ENCODE measurements around the gene SLC41A2. TPM values are rescaled to one million over a fixed set of nuclear protein-coding genes. Genes with fewer than 3 reads are reported as not detected.

Gene SLC41A2
- total and polyA plus RNA-seq, 9 of the 15 experiments (the other 6 are each of a cell fraction or from before 2014, with no cell fraction given): 0.01 to 0.89 (median 0.16) TPM; not detected in 1

GRCh38 chr12:104958001-104958804, at the start of gene SLC41A2 (continued):
- TF ChIP-seq CREB3 (tag; conservative IDR thresholded peaks at IDR 0.05; ENCODE audit: low read depth): 0 out of 2 replicates have a peak, but pooled peaks have one; percentile 21
- peak; percentile 22 for TF ChIP-seq CCNT2 (IDR thresholded peaks at IDR 0.05; ENCODE audit: borderline replicate concordance, extremely low read depth, insufficient read length, low read depth, low read length)
- TF ChIP-seq BRD4 (IDR thresholded peaks at IDR 0.05): no peak
- TF ChIP-seq, protein P1, sequence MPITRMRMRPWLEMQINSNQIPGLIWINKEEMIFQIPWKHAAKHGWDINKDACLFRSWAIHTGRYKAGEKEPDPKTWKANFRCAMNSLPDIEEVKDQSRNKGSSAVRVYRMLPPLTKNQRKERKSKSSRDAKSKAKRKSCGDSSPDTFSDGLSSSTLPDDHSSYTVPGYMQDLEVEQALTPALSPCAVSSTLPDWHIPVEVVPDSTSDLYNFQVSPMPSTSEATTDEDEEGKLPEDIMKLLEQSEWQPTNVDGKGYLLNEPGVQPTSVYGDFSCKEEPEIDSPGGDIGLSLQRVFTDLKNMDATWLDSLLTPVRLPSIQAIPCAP (CRISPR knock-in tag; IDR thresholded peaks at IDR 0.05; ENCODE audit: borderline replicate concordance): no peak
- TF ChIP-seq SMARCE1 (IDR thresholded peaks at IDR 0.05): peak; percentile 55; the same call in 1 of the 2 replicates
- peak; percentile 25; the same call in 1 of the 2 replicates for TF ChIP-seq TEAD4 (IDR thresholded peaks at IDR 0.05; ENCODE audit: low read length)
- TF ChIP-seq TEAD4 (CRISPR knock-in tag; IDR thresholded peaks at IDR 0.05; ENCODE audit: borderline replicate concordance): no peak
- TF ChIP-seq DNMT1 (IDR thresholded peaks at IDR 0.05): no peak
- peak; percentile 70 for TF ChIP-seq RAD51 (IDR thresholded peaks at IDR 0.05; ENCODE audit: borderline replicate concordance, low read depth)
- TF ChIP-seq HMGN3 (IDR thresholded peaks at IDR 0.05; ENCODE audit: borderline replicate concordance, extremely low read depth, insufficient read length, low read depth, low read length): peak; percentile 28
- TF ChIP-seq, protein P2, sequence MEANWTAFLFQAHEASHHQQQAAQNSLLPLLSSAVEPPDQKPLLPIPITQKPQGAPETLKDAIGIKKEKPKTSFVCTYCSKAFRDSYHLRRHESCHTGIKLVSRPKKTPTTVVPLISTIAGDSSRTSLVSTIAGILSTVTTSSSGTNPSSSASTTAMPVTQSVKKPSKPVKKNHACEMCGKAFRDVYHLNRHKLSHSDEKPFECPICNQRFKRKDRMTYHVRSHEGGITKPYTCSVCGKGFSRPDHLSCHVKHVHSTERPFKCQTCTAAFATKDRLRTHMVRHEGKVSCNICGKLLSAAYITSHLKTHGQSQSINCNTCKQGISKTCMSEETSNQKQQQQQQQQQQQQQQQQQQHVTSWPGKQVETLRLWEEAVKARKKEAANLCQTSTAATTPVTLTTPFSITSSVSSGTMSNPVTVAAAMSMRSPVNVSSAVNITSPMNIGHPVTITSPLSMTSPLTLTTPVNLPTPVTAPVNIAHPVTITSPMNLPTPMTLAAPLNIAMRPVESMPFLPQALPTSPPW (CRISPR knock-in tag; IDR thresholded peaks at IDR 0.05): peak; percentile 86
- TF ChIP-seq, protein P3, sequence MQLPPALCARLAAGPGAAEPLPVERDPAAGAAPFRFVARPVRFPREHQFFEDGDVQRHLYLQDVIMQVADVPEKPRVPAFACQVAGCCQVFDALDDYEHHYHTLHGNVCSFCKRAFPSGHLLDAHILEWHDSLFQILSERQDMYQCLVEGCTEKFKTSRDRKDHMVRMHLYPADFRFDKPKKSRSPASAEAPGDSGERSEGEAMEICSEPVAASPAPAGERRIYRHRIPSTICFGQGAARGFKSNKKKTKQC (CRISPR knock-in tag; IDR thresholded peaks at IDR 0.05): 0 out of 2 replicates have a peak, but pooled peaks have one; percentile 49
- TF ChIP-seq NR3C1 (CRISPR knock-in tag; IDR thresholded peaks at IDR 0.05): no peak
- no peak for TF ChIP-seq RBM15 (IDR thresholded peaks at IDR 0.05; ENCODE audit: insufficient read depth, low read length)
- no peak for TF ChIP-seq HLTF (IDR thresholded peaks at IDR 0.05)
- peak; percentile 51; the same call in 1 of the 2 replicates for TF ChIP-seq POLR2G (IDR thresholded peaks at IDR 0.05; ENCODE audit: low read depth, low read length)
- TF ChIP-seq, protein P4, sequence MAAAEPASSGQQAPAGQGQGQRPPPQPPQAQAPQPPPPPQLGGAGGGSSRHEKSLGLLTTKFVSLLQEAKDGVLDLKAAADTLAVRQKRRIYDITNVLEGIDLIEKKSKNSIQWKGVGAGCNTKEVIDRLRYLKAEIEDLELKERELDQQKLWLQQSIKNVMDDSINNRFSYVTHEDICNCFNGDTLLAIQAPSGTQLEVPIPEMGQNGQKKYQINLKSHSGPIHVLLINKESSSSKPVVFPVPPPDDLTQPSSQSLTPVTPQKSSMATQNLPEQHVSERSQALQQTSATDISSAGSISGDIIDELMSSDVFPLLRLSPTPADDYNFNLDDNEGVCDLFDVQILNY (CRISPR knock-in tag; IDR thresholded peaks at IDR 0.05): no peak
- no peak for TF ChIP-seq ZNF699 (CRISPR knock-in tag; IDR thresholded peaks at IDR 0.05; ENCODE audit: insufficient replicate concordance)
- TF ChIP-seq E2F8 (IDR thresholded peaks at IDR 0.05; ENCODE audit: low read depth, partially characterized antibody): no peak

All from K562 (cell line).